ENCODE measurements around the gene MS4A2.
"Not testable (repeated sequence)": the region's sequence is repeated elsewhere in the genome, so short reads cannot be mapped to it uniquely, and the experiment has no call there.

MS4A2 gene

DNA sequence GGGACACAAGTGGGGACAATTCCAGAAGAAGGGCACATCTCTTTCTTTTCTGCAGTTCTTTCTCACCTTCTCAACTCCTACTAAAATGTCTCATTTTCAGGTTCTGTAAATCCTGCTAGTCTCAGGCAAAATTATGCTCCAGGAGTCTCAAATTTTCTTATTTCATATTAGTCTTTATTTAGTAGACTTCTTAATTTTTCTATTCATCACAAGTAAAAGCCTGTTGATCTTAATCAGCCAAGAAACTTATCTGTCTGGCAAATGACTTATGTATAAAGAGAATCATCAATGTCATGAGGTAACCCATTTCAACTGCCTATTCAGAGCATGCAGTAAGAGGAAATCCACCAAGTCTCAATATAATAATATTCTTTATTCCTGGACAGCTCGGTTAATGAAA, at the start of gene MS4A2:
MS4A2 (plus strand) TSS at position 301 of the 400 bp plus-strand sequence. CDS start 102 bp downstream, outside the sequence.
- FAIRE-seq, result no peak

DNA sequence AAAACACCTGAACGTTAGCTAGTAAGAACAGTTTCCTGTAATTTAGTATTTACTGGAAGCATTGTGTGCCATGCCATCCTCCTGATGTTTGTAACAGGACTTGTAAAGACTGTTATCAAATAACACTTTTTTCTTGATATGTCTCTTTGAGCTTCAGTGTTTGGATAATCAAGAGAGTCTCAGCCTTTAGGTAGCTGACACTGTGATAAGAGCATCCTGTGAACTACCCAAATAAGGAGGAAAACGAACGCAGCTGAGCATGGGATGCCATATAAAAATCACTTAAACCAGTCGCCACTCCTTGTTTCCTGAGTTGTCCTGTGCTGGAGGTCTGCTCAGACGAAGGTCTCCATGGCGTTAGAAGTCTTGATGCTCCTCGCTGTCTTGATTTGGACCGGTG, 48.4 kb upstream of the MS4A2 start, which contains the start of gene OOSP2:
OOSP2 (plus strand) TSS at position 301 of the 400 bp plus-strand sequence; CDS start at position 352, 51 bp downstream.
- FAIRE-seq, result no peak

- not testable (repeated sequence) for FAIRE-seq
These were observed 38.0 kb upstream of the MS4A2 start for GRCh38 chr11:60050422-60050821.

GRCh38 chr11:60050839-60051238, 37.6 kb upstream of the MS4A2 start:
- FAIRE-seq, result not testable (repeated sequence)

GRCh38 chr11:60056349-60056969, 32.0 kb upstream of the MS4A2 start, which contains the start of gene MS4A3:
Gene MS4A3 (plus strand): TSS chr11:60056665. CDS start chr11:60061161, 4,496 bp downstream.
- FAIRE-seq, result no peak

DNA sequence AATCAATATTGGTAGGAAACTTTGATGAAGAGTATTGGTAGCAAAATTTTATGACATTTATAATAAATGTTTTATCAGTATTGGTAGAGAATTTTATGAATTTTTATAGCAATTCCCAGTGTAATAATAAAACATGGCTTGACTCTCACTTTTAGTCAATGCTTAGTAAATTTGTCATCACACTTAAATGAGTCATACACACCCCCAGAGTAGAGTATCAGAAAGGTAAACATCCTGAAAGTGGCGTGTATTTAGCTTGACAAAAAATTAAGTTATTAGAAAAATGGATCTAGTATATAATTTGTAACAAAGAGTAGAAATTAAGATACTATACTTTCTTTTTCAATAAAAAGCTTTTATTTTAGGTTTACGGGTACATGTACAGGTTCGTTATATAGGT, 29.4 kb upstream of the MS4A2 start:
- no peak for FAIRE-seq

- FAIRE-seq, result no peak
These were observed 28.8 kb upstream of the MS4A2 start for GRCh38 chr11:60059521-60060240.

- FAIRE-seq, result no peak
These were observed 24.4 kb upstream of the MS4A2 start for GRCh38 chr11:60064111-60064510.

DNA sequence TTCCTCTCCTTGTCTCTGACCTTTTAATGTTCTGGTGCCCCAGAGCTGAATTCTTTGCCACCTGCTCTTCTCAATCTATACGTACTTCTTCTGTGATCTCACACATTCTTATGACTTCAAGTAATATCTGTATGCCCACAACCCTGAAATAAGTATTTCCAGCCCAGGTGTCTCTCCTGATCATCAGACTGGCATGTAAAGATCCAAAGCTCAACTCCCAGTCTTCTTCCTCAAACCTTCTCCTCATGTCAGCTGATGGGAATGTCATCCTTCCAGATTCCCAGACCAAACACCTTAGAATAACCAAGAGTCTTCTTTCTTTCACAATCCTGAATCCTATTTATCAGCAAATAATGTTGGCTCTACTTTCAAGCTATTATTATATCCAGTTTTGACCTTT, 22.7 kb upstream of the MS4A2 start:
- no peak for FAIRE-seq

DNA sequence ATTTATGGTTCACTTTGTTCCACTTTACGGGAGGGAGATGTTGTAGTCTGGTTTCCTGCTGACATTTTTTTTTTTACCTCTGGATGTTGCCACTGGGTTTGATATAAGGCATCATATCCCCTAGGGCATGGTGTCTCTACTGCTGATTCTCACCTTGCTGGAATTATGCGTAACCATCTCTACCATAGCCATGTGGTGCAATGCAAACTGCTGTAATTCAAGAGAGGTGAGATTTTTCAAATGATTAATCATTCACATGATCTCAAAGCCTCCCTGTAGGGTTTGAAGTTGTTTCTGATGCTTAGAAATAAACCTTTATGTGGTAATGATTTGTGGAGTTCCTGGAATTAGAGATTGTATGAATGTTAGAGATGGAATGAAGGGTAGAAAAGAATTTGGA, 19.0 kb upstream of the MS4A2 start:
- FAIRE-seq, result no peak

- FAIRE-seq, result not testable (repeated sequence)
These were observed 16.8 kb upstream of the MS4A2 start for GRCh38 chr11:60071644-60072043.

- FAIRE-seq, result no peak
These were observed 11.1 kb upstream of the MS4A2 start for GRCh38 chr11:60077216-60077817.

DNA sequence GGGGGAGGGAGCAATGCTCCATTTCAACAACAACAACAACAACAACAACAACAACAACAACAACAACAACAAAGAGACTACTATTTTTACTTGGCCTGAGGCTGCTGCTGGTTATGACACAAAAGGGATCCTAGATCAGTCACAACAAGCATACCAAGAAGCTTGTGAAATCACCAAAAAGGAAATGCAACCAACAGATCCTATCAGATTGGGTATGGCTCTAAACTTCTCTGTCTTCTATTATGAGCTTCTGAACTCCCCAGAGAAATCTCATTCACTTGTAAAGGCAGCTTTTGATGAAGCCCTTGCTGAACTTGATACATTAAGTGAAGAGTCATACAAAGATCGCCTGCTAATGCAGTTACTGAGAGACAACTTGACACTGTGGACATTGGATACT, 10.5 kb upstream of the MS4A2 start:
- no peak for FAIRE-seq

DNA sequence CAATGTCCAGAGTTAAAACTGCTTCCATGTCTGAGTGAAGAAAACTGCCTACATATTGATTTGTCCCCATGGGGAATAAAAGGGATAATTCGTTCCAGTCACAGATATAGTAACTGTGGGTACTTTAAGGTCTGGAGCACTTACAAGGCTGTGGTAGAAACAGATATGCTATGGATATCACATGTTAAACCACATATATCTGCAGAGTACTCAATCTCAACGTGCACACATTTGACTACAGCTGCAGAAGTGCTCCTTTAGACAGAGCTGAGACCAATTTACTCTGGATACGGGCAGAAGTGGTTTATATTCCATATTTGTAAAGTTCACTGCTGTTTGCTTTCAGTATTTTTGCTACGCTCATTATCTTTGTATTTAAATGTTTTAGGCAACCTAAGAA, 9.7 kb upstream of the MS4A2 start:
- no peak for FAIRE-seq

- no peak for FAIRE-seq
These were observed 7.9 kb upstream of the MS4A2 start for GRCh38 chr11:60080535-60080934.

DNA sequence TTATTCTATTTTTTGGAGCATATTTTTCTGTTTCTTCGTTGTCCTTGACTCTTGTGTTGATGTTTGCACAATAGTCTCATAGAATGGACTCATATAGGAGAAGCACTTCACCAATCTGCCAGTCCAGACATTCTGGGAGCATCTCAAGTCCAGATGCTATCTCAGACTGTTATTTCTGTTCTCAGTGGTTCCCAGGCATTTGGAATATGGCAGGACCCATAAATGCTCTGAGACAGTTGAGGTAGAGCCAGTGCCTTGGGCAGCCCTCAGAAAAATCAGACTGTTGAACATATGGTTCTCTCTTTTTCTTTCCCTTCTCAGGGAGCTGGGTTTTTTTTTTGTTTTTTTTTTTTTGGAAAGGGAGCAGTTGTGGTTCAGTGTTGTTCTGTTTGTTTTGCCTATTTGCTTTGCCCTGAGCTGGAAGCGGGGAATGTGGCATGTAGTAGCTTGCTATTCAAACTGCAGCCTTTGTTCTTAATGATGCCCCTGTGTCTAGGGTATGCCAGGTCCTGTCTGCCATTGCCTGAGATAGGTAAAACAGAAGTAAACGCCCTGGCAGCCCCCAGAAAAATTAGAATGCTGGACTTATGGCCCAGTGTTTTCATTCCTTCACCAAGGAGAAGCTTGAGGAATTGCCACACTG, 3.7 kb upstream of the MS4A2 start:
- FAIRE-seq, result no peak

DNA sequence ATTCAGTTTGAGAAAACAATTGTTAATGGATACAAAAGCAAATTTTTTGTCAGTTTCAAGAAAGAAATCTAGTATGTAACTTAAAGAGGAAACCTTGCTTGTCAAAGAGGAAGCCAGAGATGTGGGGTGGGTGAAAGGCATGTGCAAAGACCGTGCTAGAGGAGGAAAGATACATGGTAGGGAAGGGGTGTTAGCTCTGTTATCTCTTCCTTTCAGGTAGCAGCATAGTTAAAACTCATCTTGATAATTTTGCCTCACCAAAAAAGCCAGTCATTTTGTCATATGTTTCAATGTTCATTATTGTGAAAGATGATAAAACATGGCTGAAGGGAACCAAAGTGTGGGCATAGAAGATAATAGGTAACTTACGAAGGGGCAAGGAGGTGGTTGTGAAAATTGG, 2.6 kb upstream of the MS4A2 start:
- no peak for FAIRE-seq

GRCh38 chr11:60087239-60087638, 1.2 kb upstream of the MS4A2 start:
- FAIRE-seq, result no peak

DNA sequence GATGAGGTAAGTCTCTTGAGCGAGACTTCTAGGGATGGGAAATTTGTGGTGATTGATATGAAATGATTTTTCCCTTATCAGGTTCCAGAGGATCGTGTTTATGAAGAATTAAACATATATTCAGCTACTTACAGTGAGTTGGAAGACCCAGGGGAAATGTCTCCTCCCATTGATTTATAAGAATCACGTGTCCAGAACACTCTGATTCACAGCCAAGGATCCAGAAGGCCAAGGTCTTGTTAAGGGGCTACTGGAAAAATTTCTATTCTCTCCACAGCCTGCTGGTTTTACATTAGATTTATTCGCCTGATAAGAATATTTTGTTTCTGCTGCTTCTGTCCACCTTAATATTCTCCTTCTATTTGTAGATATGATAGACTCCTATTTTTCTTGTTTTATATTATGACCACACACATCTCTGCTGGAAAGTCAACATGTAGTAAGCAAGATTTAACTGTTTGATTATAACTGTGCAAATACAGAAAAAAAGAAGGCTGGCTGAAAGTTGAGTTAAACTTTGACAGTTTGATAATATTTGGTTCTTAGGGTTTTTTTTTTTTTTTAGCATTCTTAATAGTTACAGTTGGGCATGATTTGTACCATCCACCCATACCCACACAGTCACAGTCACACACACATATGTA, 7.1 kb downstream of the MS4A2 start:
- FAIRE-seq, result no peak

DNA sequence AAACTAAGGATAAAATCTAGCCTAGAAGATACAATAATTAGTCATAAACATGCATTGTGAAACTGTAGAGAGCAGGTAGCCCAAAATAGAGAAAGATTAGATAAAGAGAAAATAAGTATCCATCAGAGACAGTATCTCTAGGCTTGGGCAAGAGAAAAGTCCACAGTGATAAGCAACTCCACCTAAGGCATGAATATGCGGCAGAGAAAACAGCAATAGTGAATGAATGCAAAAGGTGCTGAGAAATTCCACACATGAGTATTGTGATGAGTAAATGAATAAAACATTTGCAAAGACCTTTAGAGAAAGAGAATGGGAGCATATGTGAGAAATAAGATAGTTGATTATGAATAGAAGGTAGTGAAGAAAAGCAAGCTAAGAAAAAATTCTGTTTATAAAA, 8.7 kb downstream of the MS4A2 start:
- FAIRE-seq, result no peak

- FAIRE-seq, result no peak
These were observed 10.0 kb downstream of the MS4A2 start for GRCh38 chr11:60098508-60098907.

- FAIRE-seq, result no peak
These were observed 12.1 kb downstream of the MS4A2 start for GRCh38 chr11:60100516-60100915.

DNA sequence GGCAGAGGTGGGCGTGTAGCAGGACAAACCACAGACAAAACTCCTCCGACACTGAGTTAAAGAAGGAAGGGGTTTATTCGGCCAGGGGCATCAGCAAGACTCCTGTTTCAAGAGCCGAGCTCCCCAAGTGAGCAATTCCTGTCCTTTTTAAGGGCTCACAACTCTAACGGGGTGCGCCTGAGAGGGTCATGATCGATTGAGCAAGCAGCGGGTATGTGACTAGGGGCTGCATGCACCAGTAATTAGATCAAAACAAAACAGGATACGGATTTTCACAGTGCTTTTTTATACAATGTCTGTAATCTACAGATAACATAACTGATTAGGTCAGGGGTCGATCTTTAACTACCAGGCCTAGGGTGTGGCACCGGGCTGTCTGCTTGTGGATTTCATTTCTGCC, 12.9 kb downstream of the MS4A2 start:
- FAIRE-seq, result not testable (repeated sequence)
